NCI-H2107 treated with DMSO at 0.1 percent for 48 hours (cell line): Measurements from ENCODE around the gene STN1.

ENCODE experiments used
- DNase-seq: peaks from one replicate; lab custom pipeline; 2025; ENCODE audit not compliant: unreplicated experiment; lab: John Stamatoyannopoulos, UW

STN1 gene

GRCh38 chr10:103918053-103918846 is at the start of gene STN1:
Gene STN1, minus strand, starts transcription at chr10:103918184. Its CDS starts 590 bp downstream, at chr10:103917594.
- peak; percentile 69 for DNase-seq

- DNase-seq, result no peak
Measured at GRCh38 chr10:103967448-103968071, 49.6 kb upstream of the STN1 start.

GRCh38 chr10:103966671-103967447 is 48.9 kb upstream of the STN1 start, which contains the start of gene SLK:
Gene SLK, plus strand, starts transcription at chr10:103967140. Its CDS starts 606 bp downstream, at chr10:103967746.
- peak; percentile 22 for DNase-seq

GRCh38 chr10:103960103-103960502 is 42.1 kb upstream of the STN1 start:
- DNase-seq, result no peak

- no peak for DNase-seq
Measured at GRCh38 chr10:103958996-103959395, 41.0 kb upstream of the STN1 start.

- no peak for DNase-seq
Measured at GRCh38 chr10:103954543-103954942, 36.6 kb upstream of the STN1 start.

GRCh38 chr10:103951942-103952341 is 34.0 kb upstream of the STN1 start:
- peak; percentile 60 for DNase-seq

GRCh38 chr10:103951183-103951582 is 33.2 kb upstream of the STN1 start:
- no peak for DNase-seq

GRCh38 chr10:103949728-103950127 is 31.7 kb upstream of the STN1 start:
- DNase-seq, result no peak

- no peak for DNase-seq
Measured at GRCh38 chr10:103947799-103948516, 30.0 kb upstream of the STN1 start.

- DNase-seq, result no peak
Measured at GRCh38 chr10:103942866-103943265, 24.9 kb upstream of the STN1 start.

- no peak for DNase-seq
Measured at GRCh38 chr10:103941801-103942200, 23.8 kb upstream of the STN1 start.

GRCh38 chr10:103939522-103939921 is 21.5 kb upstream of the STN1 start:
- no peak for DNase-seq

GRCh38 chr10:103936022-103936421 is 18.0 kb upstream of the STN1 start:
- no peak for DNase-seq

GRCh38 chr10:103934308-103934707 is 16.3 kb upstream of the STN1 start:
- no peak for DNase-seq

GRCh38 chr10:103933557-103934121 is 15.7 kb upstream of the STN1 start:
- no peak for DNase-seq

GRCh38 chr10:103932971-103933370 is 15.0 kb upstream of the STN1 start:
- DNase-seq, result no peak

GRCh38 chr10:103932271-103932670 is 14.3 kb upstream of the STN1 start:
- no peak for DNase-seq

GRCh38 chr10:103931603-103932002 is 13.6 kb upstream of the STN1 start:
- no peak for DNase-seq

GRCh38 chr10:103930881-103931280 is 12.9 kb upstream of the STN1 start:
- no peak for DNase-seq

GRCh38 chr10:103930449-103930848 is 12.5 kb upstream of the STN1 start:
- no peak for DNase-seq
